Measurements from ENCODE around the gene ROBO1. TPM values are rescaled to one million over a fixed set of nuclear protein-coding genes. Genes with fewer than 3 reads are reported as not detected.
A peak's percentile ranks its signal among the peaks of the same experiment; 100 is the strongest.

The ROBO1 gene
- total RNA-seq, 1 donor, result 34.2 TPM

- DNase-seq (ENCODE audit: low read depth), result peak; percentile 3
These were observed 682.6 kb downstream of the ROBO1 start for GRCh38 chr3:79085171-79085570.

DNA sequence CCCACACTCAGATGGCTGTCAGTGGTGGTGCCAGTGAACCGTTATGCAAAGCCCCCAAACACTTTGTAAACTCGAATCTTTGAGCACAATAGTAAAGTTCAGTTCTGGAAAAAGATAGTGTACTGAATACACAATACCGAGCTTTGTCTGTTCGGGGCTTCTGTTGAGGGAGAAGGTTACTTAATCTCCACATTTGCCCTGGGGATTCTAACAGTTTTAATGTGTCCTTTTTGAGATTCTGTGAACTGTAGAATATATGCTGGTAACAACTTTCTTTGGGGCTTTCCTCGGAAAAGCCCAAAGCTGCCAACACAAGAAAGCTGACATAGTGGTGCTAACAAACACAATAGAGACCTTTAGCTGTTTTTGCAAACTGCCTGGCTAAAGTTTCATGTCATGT lies 686.5 kb downstream of the ROBO1 start:
- no peak for DNase-seq (ENCODE audit: low read depth)
- no peak overlapping the region for H3K4me3 ChIP-seq (ENCODE audit: low read depth, low read length)
- TF ChIP-seq CTCF (IDR thresholded peaks at IDR 0.05; ENCODE audit: insufficient read depth, low read length), result no peak

More at GRCh38 chr3:79085171-79085570, 682.6 kb downstream of the ROBO1 start:
- H3K4me3 ChIP-seq (ENCODE audit: low read depth, low read length), result no peak overlapping the region
- TF ChIP-seq CTCF (IDR thresholded peaks at IDR 0.05; ENCODE audit: insufficient read depth, low read length), result no peak

DNA sequence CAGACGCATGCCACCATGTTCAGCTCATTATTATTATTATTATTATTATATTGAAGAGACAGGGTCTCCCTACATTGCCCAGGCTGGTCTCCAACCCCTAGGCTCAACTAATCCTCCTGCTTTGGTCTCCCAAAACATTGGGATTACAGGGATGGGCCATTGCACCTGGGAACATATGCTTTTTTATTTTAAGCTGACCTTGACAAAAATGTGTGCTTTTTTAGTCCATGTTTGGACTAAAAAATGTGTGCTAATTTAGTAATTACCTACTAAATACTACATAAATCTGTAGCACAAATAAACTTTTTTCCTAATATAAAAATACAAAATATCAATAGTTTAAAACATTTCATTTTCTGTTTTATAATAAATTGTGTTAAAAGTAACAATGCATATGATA lies 693.2 kb downstream of the ROBO1 start:
- H3K4me3 ChIP-seq (ENCODE audit: low read depth, low read length), result no peak overlapping the region
- TF ChIP-seq CTCF (IDR thresholded peaks at IDR 0.05; ENCODE audit: insufficient read depth, low read length), result no peak
- no peak for DNase-seq (ENCODE audit: low read depth)

- DNase-seq (ENCODE audit: low read depth), result no peak
- no peak for TF ChIP-seq CTCF (IDR thresholded peaks at IDR 0.05; ENCODE audit: insufficient read depth, low read length)
- no peak overlapping the region for H3K4me3 ChIP-seq (ENCODE audit: low read depth, low read length)
These were observed 700.1 kb downstream of the ROBO1 start for GRCh38 chr3:79067734-79068133.

DNA sequence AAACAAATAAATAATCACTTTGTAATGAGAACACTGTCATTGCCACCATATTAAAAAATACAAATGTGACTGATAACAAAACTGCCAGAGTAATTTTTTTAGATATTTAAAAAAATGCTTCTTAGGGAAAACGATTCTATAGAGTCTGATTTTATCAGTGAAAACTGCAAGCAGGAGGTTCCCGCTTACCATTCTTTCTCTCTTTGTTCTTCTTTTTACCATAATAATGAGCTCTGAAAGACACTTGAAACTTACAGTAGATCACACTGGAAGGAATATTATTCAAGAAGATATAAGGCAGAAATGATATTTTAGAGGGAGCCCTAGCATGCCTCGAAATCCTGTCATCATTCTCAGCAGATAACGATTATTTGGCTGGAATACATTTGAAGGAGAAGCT lies 701.3 kb downstream of the ROBO1 start:
- no peak for DNase-seq (ENCODE audit: low read depth)

GRCh38 chr3:79063624-79064023 lies 704.2 kb downstream of the ROBO1 start:
- DNase-seq (ENCODE audit: low read depth), result no peak
- no peak for TF ChIP-seq CTCF (IDR thresholded peaks at IDR 0.05; ENCODE audit: insufficient read depth, low read length)
- H3K4me3 ChIP-seq (ENCODE audit: low read depth, low read length), result no peak overlapping the region

More for the DNA sequence above, 701.3 kb downstream of the ROBO1 start:
- no peak for TF ChIP-seq CTCF (IDR thresholded peaks at IDR 0.05; ENCODE audit: insufficient read depth, low read length)
- H3K4me3 ChIP-seq (ENCODE audit: low read depth, low read length), result no peak overlapping the region

GRCh38 chr3:79057756-79058155 lies 710.0 kb downstream of the ROBO1 start:
- no peak for TF ChIP-seq CTCF (IDR thresholded peaks at IDR 0.05; ENCODE audit: insufficient read depth, low read length)
- H3K4me3 ChIP-seq (ENCODE audit: low read depth, low read length), result no peak overlapping the region
- DNase-seq (ENCODE audit: low read depth), result no peak
